CD4-positive, alpha-beta memory T cell (primary cell): Measurements from ENCODE around the gene MPND. TPM values are rescaled to one million over a fixed set of nuclear protein-coding genes. Genes with fewer than 3 reads are reported as not detected.

Source experiments
- polyA plus RNA-seq, 2 donors: library from polyadenylated mRNA; unstranded; fragments of 300-500 nt; fragmentation: Illumina TruSeq; gene quantifications; one replicate each; pipeline ENCODE4 v1.2.3, GENCODE V29; 2021
- total RNA-seq, 2 experiments: library from RNA; stranded (reverse); gene quantifications; one replicate each; pipeline ENCODE4 v1.2.3, GENCODE V29; 2021

The MPND gene
- total and polyA plus RNA-seq, 4 experiments from 2014 or later, result 3.5 to 27.0 (median 16.9) TPM

Other genes starting within 250 kb of the MPND start
- gene MAP2K2, start 219.4 kb upstream of the MPND start, total RNA-seq, result 100 to 1,000 TPM; 125 to 126 TPM
- gene MAP2K2, start 219.4 kb upstream of the MPND start, polyA plus RNA-seq, result 100 to 1,000 TPM in 1 of 2 donors, 10 to 100 TPM in 1; 44.0 to 101 TPM
- gene CREB3L3, start 189.9 kb upstream of the MPND start, total RNA-seq, result not detected
- not detected for gene CREB3L3, start 189.9 kb upstream of the MPND start, polyA plus RNA-seq
- 10 to 100 TPM; 26.8 to 27.0 TPM for gene SIRT6, start 161.0 kb upstream of the MPND start, total RNA-seq
- gene SIRT6, start 161.0 kb upstream of the MPND start, polyA plus RNA-seq, result 1 to 10 TPM in 1 of 2 donors, under 1 TPM in 1; 0.19 to 5.0 TPM
- gene ANKRD24, start 160.9 kb upstream of the MPND start, total RNA-seq, result 1 to 10 TPM; 1.9 to 2.9 TPM
- gene ANKRD24, start 160.9 kb upstream of the MPND start, polyA plus RNA-seq, result under 1 TPM in 1 of 2 donors, not detected in 1; 0.20 TPM
- not detected for gene EBI3, start 114.0 kb upstream of the MPND start, total RNA-seq
- gene EBI3, start 114.0 kb upstream of the MPND start, polyA plus RNA-seq, result under 1 TPM in 1 of 2 donors, not detected in 1; 0.26 TPM
- 10 to 100 TPM; 28.1 to 29.4 TPM for gene YJU2, start 96.5 kb upstream of the MPND start, total RNA-seq
- 10 to 100 TPM; 13.0 to 36.1 TPM for gene YJU2, start 96.5 kb upstream of the MPND start, polyA plus RNA-seq
- under 1 TPM in 1 of 2 experiments, not detected in 1; 0.58 TPM for gene SHD, start 64.3 kb upstream of the MPND start, total RNA-seq
- gene SHD, start 64.3 kb upstream of the MPND start, polyA plus RNA-seq, result not detected
- gene TMIGD2, start 41.2 kb upstream of the MPND start, total RNA-seq, result 1 to 10 TPM; 6.9 to 9.3 TPM
- 10 to 100 TPM; 22.9 to 23.7 TPM for gene TMIGD2, start 41.2 kb upstream of the MPND start, polyA plus RNA-seq
- 1 to 10 TPM in 1 of 2 experiments, under 1 TPM in 1; 0.73 to 1.4 TPM for gene FSD1, start 39.0 kb upstream of the MPND start, total RNA-seq
- 1 to 10 TPM in 1 of 2 donors, under 1 TPM in 1; 0.61 to 2.4 TPM for gene FSD1, start 39.0 kb upstream of the MPND start, polyA plus RNA-seq
- gene STAP2, start 4.7 kb upstream of the MPND start, total RNA-seq, result 1 to 10 TPM in 1 of 2 experiments, under 1 TPM in 1; 0.86 to 2.4 TPM
- gene STAP2, start 4.7 kb upstream of the MPND start, polyA plus RNA-seq, result 1 to 10 TPM; 2.1 to 2.6 TPM
- 10 to 100 TPM; 40.1 to 45.6 TPM for gene SH3GL1, start 57.0 kb downstream of the MPND start, total RNA-seq
- gene SH3GL1, start 57.0 kb downstream of the MPND start, polyA plus RNA-seq, result 10 to 100 TPM; 19.7 to 28.2 TPM
- 10 to 100 TPM; 13.9 to 18.1 TPM for gene CHAF1A, start 59.1 kb downstream of the MPND start, total RNA-seq
- gene CHAF1A, start 59.1 kb downstream of the MPND start, polyA plus RNA-seq, result 1 to 10 TPM; 2.8 to 4.5 TPM
- 10 to 100 TPM; 61.3 to 63.5 TPM for gene UBXN6, start 114.2 kb downstream of the MPND start, total RNA-seq
- gene UBXN6, start 114.2 kb downstream of the MPND start, polyA plus RNA-seq, result 1 to 10 TPM; 4.1 to 6.2 TPM
- 10 to 100 TPM; 36.5 to 39.7 TPM for gene HDGFL2, start 128.7 kb downstream of the MPND start, total RNA-seq
- gene HDGFL2, start 128.7 kb downstream of the MPND start, polyA plus RNA-seq, result 10 to 100 TPM in 1 of 2 donors, 1 to 10 TPM in 1; 3.5 to 26.1 TPM
- gene PLIN4, start 174.9 kb downstream of the MPND start, total RNA-seq, result under 1 TPM; 0.17 to 0.22 TPM
- under 1 TPM in 1 of 2 donors, not detected in 1; 0.14 TPM for gene PLIN4, start 174.9 kb downstream of the MPND start, polyA plus RNA-seq
- 1 to 10 TPM; 1.4 to 2.2 TPM for gene PLIN5, start 191.7 kb downstream of the MPND start, total RNA-seq
- gene PLIN5, start 191.7 kb downstream of the MPND start, polyA plus RNA-seq, result under 1 TPM in 1 of 2 donors, not detected in 1; 0.28 TPM
- not detected for gene LRG1, start 196.5 kb downstream of the MPND start, total RNA-seq
- gene LRG1, start 196.5 kb downstream of the MPND start, polyA plus RNA-seq, result under 1 TPM; 0.09 to 0.17 TPM
- gene SEMA6B, start 216.1 kb downstream of the MPND start, total RNA-seq, result 1 to 10 TPM; 2.4 to 2.7 TPM
- gene SEMA6B, start 216.1 kb downstream of the MPND start, polyA plus RNA-seq, result not detected